ENCODE data around the gene FGD5.
A peak's percentile ranks its signal among the peaks of the same experiment; 100 is the strongest.

The FGD5 gene

DNA sequence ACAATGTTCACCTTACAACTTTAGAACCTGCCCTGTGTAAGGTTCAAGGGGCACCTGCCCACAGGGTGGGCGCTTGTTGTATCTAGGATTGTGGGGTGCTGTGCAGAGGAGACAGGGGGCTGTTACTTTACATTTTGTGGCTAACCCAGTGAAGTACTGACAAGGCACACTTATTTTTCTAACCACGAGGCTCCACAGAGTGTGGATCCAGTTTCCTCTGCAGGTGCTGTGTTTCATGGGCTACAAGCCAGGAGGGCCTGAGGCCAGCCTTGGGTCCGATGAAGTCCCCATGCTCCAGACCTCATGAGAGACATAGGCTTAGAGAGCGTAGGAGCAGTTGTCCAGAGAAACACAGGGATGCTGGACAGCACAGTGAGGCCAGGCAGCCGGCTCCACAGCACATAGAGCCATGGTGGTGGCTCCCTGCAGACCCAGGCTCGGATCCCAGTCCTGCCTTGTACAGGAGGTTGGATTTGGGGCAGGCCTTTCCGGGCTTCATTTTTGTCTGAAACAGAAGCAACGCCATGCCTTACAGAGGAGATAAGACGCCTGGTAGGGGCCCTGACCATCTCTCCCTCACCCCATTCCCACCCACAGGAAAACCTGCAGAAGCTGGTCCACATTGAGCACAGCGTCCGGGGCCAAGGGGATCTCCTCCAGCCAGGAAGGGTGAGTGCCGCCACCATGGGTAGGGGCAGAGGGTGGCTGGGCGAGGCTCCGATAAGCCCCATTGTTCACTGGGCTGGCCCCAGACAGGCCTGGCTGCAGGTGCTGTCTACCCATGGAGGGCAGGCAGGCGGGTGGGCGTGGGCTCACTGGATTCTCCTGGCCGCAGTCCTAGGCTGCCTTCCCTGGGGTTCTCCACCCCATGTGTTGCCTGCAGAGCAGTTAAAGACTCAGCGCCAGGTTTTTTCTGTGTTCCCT, 88.5 kb downstream of the FGD5 start:
- no peak overlapping the region for H3K27ac ChIP-seq
- no peak for TF ChIP-seq ZFX (IDR thresholded peaks at IDR 0.05; ENCODE audit: borderline replicate concordance)

GRCh38 chr3:14909250-14909649, 90.5 kb downstream of the FGD5 start:
- TF ChIP-seq, protein P1, sequence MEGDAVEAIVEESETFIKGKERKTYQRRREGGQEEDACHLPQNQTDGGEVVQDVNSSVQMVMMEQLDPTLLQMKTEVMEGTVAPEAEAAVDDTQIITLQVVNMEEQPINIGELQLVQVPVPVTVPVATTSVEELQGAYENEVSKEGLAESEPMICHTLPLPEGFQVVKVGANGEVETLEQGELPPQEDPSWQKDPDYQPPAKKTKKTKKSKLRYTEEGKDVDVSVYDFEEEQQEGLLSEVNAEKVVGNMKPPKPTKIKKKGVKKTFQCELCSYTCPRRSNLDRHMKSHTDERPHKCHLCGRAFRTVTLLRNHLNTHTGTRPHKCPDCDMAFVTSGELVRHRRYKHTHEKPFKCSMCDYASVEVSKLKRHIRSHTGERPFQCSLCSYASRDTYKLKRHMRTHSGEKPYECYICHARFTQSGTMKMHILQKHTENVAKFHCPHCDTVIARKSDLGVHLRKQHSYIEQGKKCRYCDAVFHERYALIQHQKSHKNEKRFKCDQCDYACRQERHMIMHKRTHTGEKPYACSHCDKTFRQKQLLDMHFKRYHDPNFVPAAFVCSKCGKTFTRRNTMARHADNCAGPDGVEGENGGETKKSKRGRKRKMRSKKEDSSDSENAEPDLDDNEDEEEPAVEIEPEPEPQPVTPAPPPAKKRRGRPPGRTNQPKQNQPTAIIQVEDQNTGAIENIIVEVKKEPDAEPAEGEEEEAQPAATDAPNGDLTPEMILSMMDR (IDR thresholded peaks at IDR 0.05), result no peak
- TF ChIP-seq ZFX (IDR thresholded peaks at IDR 0.05; ENCODE audit: borderline replicate concordance), result no peak

GRCh38 chr3:14911651-14912050, 92.9 kb downstream of the FGD5 start:
- TF ChIP-seq ZFX (IDR thresholded peaks at IDR 0.05; ENCODE audit: borderline replicate concordance), result no peak
- TF ChIP-seq, protein P1 (IDR thresholded peaks at IDR 0.05), result no peak
- H3K27ac ChIP-seq, result no peak overlapping the region

More at GRCh38 chr3:14909250-14909649, 90.5 kb downstream of the FGD5 start:
- H3K27ac ChIP-seq, result no peak overlapping the region

GRCh38 chr3:14913071-14913925, 94.5 kb downstream of the FGD5 start:
- TF ChIP-seq, protein P1 (IDR thresholded peaks at IDR 0.05), result no peak
- no peak for TF ChIP-seq ZFX (IDR thresholded peaks at IDR 0.05; ENCODE audit: borderline replicate concordance)
- H3K27ac ChIP-seq, result no peak overlapping the region

DNA sequence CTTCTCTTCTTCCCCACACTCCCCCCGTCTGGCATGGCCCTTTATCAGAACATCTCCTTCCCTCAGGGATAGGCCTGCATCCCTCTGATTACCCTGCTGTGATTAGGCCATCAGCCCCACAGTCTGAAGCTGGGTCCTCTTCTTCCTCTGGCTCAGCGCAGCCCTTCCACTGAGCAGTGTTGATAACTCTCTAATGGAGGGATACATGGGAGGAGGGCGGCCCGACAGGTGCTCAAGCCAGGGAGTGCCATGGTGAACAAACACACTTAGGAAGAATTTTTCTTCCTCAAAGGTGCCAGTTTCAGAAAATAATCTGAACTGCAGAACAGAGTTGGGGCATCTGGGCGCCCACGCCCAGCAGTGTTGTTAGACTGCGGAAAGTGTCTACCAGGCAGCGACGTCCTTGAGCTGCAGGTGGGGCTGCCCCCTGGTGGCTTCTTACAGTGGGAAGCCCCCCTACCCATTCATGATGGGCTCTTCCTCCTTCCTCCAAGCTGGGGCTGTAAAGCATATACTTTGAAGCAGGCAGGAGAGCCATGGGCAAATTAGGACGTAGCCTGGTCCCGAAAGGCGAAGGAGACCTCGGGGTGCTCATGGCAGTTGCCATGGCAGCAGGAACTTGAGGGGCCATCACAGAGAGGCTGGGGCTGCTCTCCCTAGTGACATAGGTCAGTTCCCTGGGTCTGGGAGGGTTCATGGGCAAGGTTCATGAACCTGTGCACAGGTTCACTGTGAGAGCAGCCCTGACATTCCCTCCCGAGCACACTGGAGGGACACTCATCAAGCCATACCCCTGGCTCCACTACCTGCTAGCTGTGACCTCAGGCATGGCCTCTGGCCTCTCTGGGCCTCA, 95.4 kb downstream of the FGD5 start:
- H3K27ac ChIP-seq, result no peak overlapping the region
- TF ChIP-seq ZFX (IDR thresholded peaks at IDR 0.05; ENCODE audit: borderline replicate concordance), result no peak
- TF ChIP-seq, protein P1 (IDR thresholded peaks at IDR 0.05), result peak; percentile 24; the same call in 1 of the 2 replicates

DNA sequence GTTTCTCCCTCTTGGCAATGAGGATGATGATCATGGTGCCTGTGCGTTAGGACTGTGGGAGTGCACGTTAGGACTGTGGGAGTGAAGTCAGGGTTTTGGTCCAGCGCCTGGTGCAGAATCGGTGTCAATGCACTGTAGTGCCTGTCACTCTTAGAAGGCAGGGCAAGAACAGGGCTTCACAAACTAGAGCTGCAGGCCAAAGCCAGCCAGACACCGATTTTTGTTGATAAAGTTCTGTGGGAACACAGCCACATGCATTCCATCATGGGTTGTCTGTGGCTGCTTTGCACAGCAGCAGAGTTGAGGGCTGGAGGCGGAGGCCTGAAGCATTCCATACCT, 96.0 kb downstream of the FGD5 start:
- no peak overlapping the region for H3K27ac ChIP-seq
- no peak for TF ChIP-seq ZFX (IDR thresholded peaks at IDR 0.05; ENCODE audit: borderline replicate concordance)
- TF ChIP-seq, protein P1 (IDR thresholded peaks at IDR 0.05), result no peak

DNA sequence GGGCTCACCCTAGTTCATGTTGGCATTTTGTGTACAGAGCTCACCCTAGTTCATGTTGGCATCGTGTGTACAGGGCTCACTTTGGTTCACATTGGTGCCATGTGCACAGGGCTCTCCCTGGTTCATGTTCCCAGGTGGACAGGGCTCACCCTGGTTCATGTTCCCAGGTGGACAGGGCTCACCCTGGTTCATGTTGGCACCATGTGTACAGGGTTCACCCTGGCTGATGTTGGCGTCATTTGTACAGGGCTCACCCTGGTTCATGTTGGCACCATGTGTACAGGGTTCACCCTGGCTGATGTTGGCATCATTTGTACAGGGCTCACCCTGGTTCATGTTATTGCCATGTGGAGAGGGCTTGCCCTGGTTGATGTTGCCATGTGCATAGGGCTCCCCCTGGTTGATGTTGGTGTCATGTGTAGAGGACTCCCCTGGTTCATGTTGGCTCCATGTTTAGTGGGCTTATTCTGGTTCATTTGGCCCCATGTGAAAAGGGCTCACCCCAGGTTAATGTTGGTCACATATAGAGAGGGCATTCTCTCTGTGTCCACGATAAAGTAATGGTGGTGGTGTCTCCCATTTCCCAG, 97.0 kb downstream of the FGD5 start:
- H3K27ac ChIP-seq, result no peak overlapping the region
- TF ChIP-seq, protein P1 (IDR thresholded peaks at IDR 0.05), result peak; percentile 26; the same call in 1 of the 2 replicates
- no peak for TF ChIP-seq ZFX (IDR thresholded peaks at IDR 0.05; ENCODE audit: borderline replicate concordance)
